ENCODE results near the gene SLC7A4.
A peak's percentile ranks its signal among the peaks of the same experiment; 100 is the strongest.

SLC7A4 gene

GRCh38 chr22:21025266-21025665, 7.1 kb downstream of the SLC7A4 start:
- peaks cover 39% of the 10 kb centered on the region for H3K27me3 Mint-ChIP-seq
- no peaks in the 10 kb centered on the region for H3K36me3 Mint-ChIP-seq
- no peak overlapping the region for H3K4me3 Mint-ChIP-seq
- H3K9me3 Mint-ChIP-seq, result no peaks in the 10 kb centered on the region
- DNase-seq, result peak; percentile 65
- peak overlapping the region; percentile 39 for H3K27ac Mint-ChIP-seq
- CTCF ChIA-PET, result no interaction called here
- peaks cover 17% of the 10 kb centered on the region for H3K4me1 Mint-ChIP-seq

GRCh38 chr22:21022955-21023614, 9.3 kb downstream of the SLC7A4 start:
- peaks cover 17% of the 10 kb centered on the region for H3K4me1 Mint-ChIP-seq
- no peaks in the 10 kb centered on the region for H3K9me3 Mint-ChIP-seq
- H3K27ac Mint-ChIP-seq, result no peak overlapping the region
- DNase-seq, result no peak
- CTCF ChIA-PET, result no interaction called here
- H3K36me3 Mint-ChIP-seq, result no peaks in the 10 kb centered on the region
- peaks cover 41% of the 10 kb centered on the region for H3K27me3 Mint-ChIP-seq
- H3K4me3 Mint-ChIP-seq, result no peak overlapping the region

GRCh38 chr22:21022507-21022906, 9.9 kb downstream of the SLC7A4 start:
- no peak overlapping the region for H3K4me3 Mint-ChIP-seq
- H3K9me3 Mint-ChIP-seq, result no peaks in the 10 kb centered on the region
- DNase-seq, result no peak
- H3K36me3 Mint-ChIP-seq, result no peaks in the 10 kb centered on the region
- H3K27ac Mint-ChIP-seq, result no peak overlapping the region
- CTCF ChIA-PET, result interaction anchor here (2.3 kb wide), 1 partner anchor 19 kb away, joined by 6 read pairs; no protein-coding TSS in a partner anchor
- H3K4me1 Mint-ChIP-seq, result peaks cover 17% of the 10 kb centered on the region
- H3K27me3 Mint-ChIP-seq, result peaks cover 47% of the 10 kb centered on the region

- Mint-ChIP-seq H3K36me3 (no peaks in the 10 kb centered on the region), H3K27me3 (peaks cover 62% of the 10 kb centered on the region), H3K4me1 (peaks cover 15% of the 10 kb centered on the region), H3K27ac (no peak overlapping the region), H3K9me3 (no peaks in the 10 kb centered on the region), H3K4me3 (no peak overlapping the region)
- DNase-seq, result peak; percentile 59
- CTCF ChIA-PET, result interaction anchor here (0.8 to 2.3 kb wide), 6 partner anchors 12 to 45 kb away, joined by 3 to 6 read pairs (median 4); partner anchors contain the start of genes LRRC74B and SLC7A4
Observed at GRCh38 chr22:21020802-21021429, 11.4 kb downstream of the SLC7A4 start.

- no peak overlapping the region for H3K27ac Mint-ChIP-seq
- peaks cover 75% of the 10 kb centered on the region for H3K27me3 Mint-ChIP-seq
Observed at GRCh38 chr22:21018314-21018713, 14.0 kb downstream of the SLC7A4 start.

GRCh38 chr22:21016644-21017420, 15.5 kb downstream of the SLC7A4 start:
- Mint-ChIP-seq H3K36me3 (no peaks in the 10 kb centered on the region), H3K4me3 (no peak overlapping the region), H3K27ac (no peak overlapping the region), H3K4me1 (peaks cover 22% of the 10 kb centered on the region), H3K9me3 (no peaks in the 10 kb centered on the region), H3K27me3 (peaks cover 81% of the 10 kb centered on the region)
- CTCF ChIA-PET, result no interaction called here
- DNase-seq, result no peak

More at GRCh38 chr22:21018314-21018713, 14.0 kb downstream of the SLC7A4 start:
- CTCF ChIA-PET, result interaction anchor here (0.6 kb wide), 1 partner anchor 51 kb away, joined by 4 read pairs; no protein-coding TSS in a partner anchor
- Mint-ChIP-seq H3K9me3 (no peaks in the 10 kb centered on the region), H3K4me3 (no peak overlapping the region), H3K4me1 (peaks cover 20% of the 10 kb centered on the region), H3K36me3 (no peaks in the 10 kb centered on the region)
- DNase-seq, result no peak

GRCh38 chr22:21015466-21016006, 16.8 kb downstream of the SLC7A4 start:
- DNase-seq, result no peak
- H3K4me1 Mint-ChIP-seq, result peaks cover 22% of the 10 kb centered on the region
- no peaks in the 10 kb centered on the region for H3K36me3 Mint-ChIP-seq
- CTCF ChIA-PET, result interaction anchor here (1.0 kb wide), 1 partner anchor 29 kb away, joined by 3 read pairs; no protein-coding TSS in a partner anchor
- no peaks in the 10 kb centered on the region for H3K9me3 Mint-ChIP-seq
- H3K27me3 Mint-ChIP-seq, result peaks cover 71% of the 10 kb centered on the region
- H3K4me3 Mint-ChIP-seq, result no peak overlapping the region
- no peak overlapping the region for H3K27ac Mint-ChIP-seq

- Mint-ChIP-seq H3K4me3 (peak within 1 kb of the TSS; percentile 62), H3K27ac (no peak within 1 kb of the TSS), H3K9me3 (no peaks in the 10 kb centered on the region), H3K4me1 (peaks cover 22% of the 10 kb centered on the region), H3K27me3 (peaks cover 66% of the 10 kb centered on the region), H3K36me3 (no peaks in the 10 kb centered on the region)
- CTCF ChIA-PET, result interaction anchor here (1.0 to 1.1 kb wide), 2 partner anchors 30 to 88 kb away, joined by 3 read pairs; no protein-coding TSS in a partner anchor
- no peak for DNase-seq
Observed at GRCh38 chr22:21014726-21015465, 17.5 kb downstream of the SLC7A4 start, which contains the start of gene P2RX6. P2RX6 (plus strand) TSS chr22:21015165; CDS start chr22:21015175, 10 bp downstream.

- Mint-ChIP-seq H3K27ac (no peak overlapping the region), H3K4me1 (peaks cover 22% of the 10 kb centered on the region), H3K4me3 (peak overlapping the region; percentile 62), H3K9me3 (no peaks in the 10 kb centered on the region), H3K27me3 (peaks cover 62% of the 10 kb centered on the region), H3K36me3 (no peaks in the 10 kb centered on the region)
- peak; percentile 89 for DNase-seq
- CTCF ChIA-PET, result interaction anchor here (1.0 to 1.1 kb wide), 2 partner anchors 30 to 88 kb away, joined by 3 read pairs; no protein-coding TSS in a partner anchor
Observed at GRCh38 chr22:21014202-21014725, 18.1 kb downstream of the SLC7A4 start.

- Mint-ChIP-seq H3K9me3 (no peaks in the 10 kb centered on the region), H3K4me1 (peaks cover 22% of the 10 kb centered on the region), H3K4me3 (peak overlapping the region; percentile 62), H3K27ac (no peak overlapping the region), H3K36me3 (no peaks in the 10 kb centered on the region), H3K27me3 (peaks cover 57% of the 10 kb centered on the region)
- CTCF ChIA-PET, result no interaction called here
- DNase-seq, result no peak
Observed at GRCh38 chr22:21013657-21014201, 18.6 kb downstream of the SLC7A4 start.

GRCh38 chr22:21012446-21013407, 19.6 kb downstream of the SLC7A4 start:
- H3K27me3 Mint-ChIP-seq, result peaks cover 51% of the 10 kb centered on the region
- no peak overlapping the region for H3K4me3 Mint-ChIP-seq
- peaks cover 22% of the 10 kb centered on the region for H3K4me1 Mint-ChIP-seq
- CTCF ChIA-PET, result no interaction called here
- no peaks in the 10 kb centered on the region for H3K9me3 Mint-ChIP-seq
- H3K36me3 Mint-ChIP-seq, result no peaks in the 10 kb centered on the region
- H3K27ac Mint-ChIP-seq, result no peak overlapping the region
- DNase-seq, result no peak

- Mint-ChIP-seq H3K4me3 (no peak overlapping the region), H3K36me3 (no peaks in the 10 kb centered on the region), H3K27me3 (peaks cover 31% of the 10 kb centered on the region), H3K27ac (no peak overlapping the region), H3K4me1 (peaks cover 22% of the 10 kb centered on the region), H3K9me3 (no peaks in the 10 kb centered on the region)
- DNase-seq, result no peak
- CTCF ChIA-PET, result no interaction called here
Observed at GRCh38 chr22:21010426-21011113, 21.8 kb downstream of the SLC7A4 start.
